HCT116 (cell line): ENCODE data around the gene CENPE. TPM values are rescaled to one million over a fixed set of nuclear protein-coding genes. Genes with fewer than 3 reads are reported as not detected.

ENCODE experiments used
- ATAC-seq: fragments of 200-7000 bp; cut with Tn5 transposase; 2 replicates; pipeline ENCODE4 v1.9.1; 2020; ENCODE audit warnings: mild to moderate bottlenecking, moderate library complexity
- BruUV-seq: library from RNA; stranded (reverse); fragments of 400-500 nt; replicated peaks from 2 replicates; lab custom pipeline; 2021; lab: Mats Ljungman, UMichigan
- CTCF ChIA-PET: fragments of 300-600 bp; sonication (Branson Sonifier 250); formaldehyde crosslinking; loops from one replicate; lab custom pipeline; 2021; ENCODE audit warnings: antibody characterized with exemption; lab: Charles Lee
- POLR2A ChIA-PET: fragments of 300-600, 350-600 bp; sonication (Branson Sonifier 250); formaldehyde crosslinking; loops from one replicate; lab custom pipeline; 2021; ENCODE audit warnings: antibody characterized with exemption; lab: Charles Lee
- RAD21 ChIA-PET, 2 experiments: fragments of 300-600 bp; sonication (Branson Sonifier 250); formaldehyde crosslinking; loops; one replicate each; lab custom pipeline; 2023; ENCODE audit warnings: low total read pairs in 2 of 2; ENCODE audit not compliant: uncharacterized antibody in 2 of 2, unreplicated experiment in 2 of 2, low non-redundant PET in 1 of 2; lab: Charles Lee
- DNase-seq: peaks from one replicate; pipeline ENCODE4 v3.0.0-alpha.2; 2010; ENCODE audit warnings: low read depth, low spot score
- H2AFZ ChIP-seq: fragments of 200-600 bp; shearing (Covaris generic), sonication (generic); 2 replicates; pipeline ENCODE4 v1.6.1; 2017; ENCODE audit warnings: low read depth, mixed run types, mixed read lengths, antibody characterized with exemption, low read length; ENCODE audit not compliant: poor library complexity, severe bottlenecking
- H3K27ac ChIP-seq: 2 replicates; pipeline ENCODE4 v1.5.1; 2012; ENCODE audit warnings: low read depth, low read length
- H3K27me3 ChIP-seq: fragments of 200-600 bp; sonication (generic); 2 replicates; pipeline ENCODE4 v1.6.1; 2016; ENCODE audit warnings: mixed run types, low read length, mixed read lengths; ENCODE audit not compliant: insufficient read depth
- H3K36me3 ChIP-seq, 2 experiments: fragments of 200-500 bp in 1 of 2; fragments of 200-600 bp in 1 of 2; sonication (Bioruptor generic) in 1 of 2; sonication (generic) in 1 of 2; 2 replicates each; pipeline versions ENCODE4 v1.5.1 to v1.6.1; 2014 to 2016; ENCODE audit warnings: low read length in 2 of 2, inconsistent platforms in 1 of 2, mixed read lengths in 1 of 2, mixed run types in 1 of 2; ENCODE audit not compliant: insufficient read depth in 2 of 2, control insufficient read depth in 1 of 2
- H3K4me1 ChIP-seq, 2 experiments: fragments of 200-600 bp in 1 of 2; sonication (generic) in 1 of 2; 2 replicates each; pipeline versions ENCODE4 v1.5.1 to v1.6.1; 2012 to 2017; ENCODE audit warnings: low read length in 2 of 2, inconsistent platforms in 1 of 2, mild to moderate bottlenecking in 1 of 2, mixed read lengths in 1 of 2, mixed run types in 1 of 2, moderate library complexity in 1 of 2; ENCODE audit not compliant: insufficient read depth in 2 of 2, control insufficient read depth in 1 of 2
- H3K4me2 ChIP-seq: fragments of 200-600 bp; sonication (generic); 2 replicates; pipeline ENCODE4 v1.6.1; 2017; ENCODE audit warnings: mixed run types, low read length, mixed read lengths
- H3K4me3 ChIP-seq, 2 experiments: fragments of 200-600 bp in 1 of 2; sonication (generic) in 1 of 2; replicated peaks in 1 of 2; 2 replicates each; pipeline ENCODE4 v1.5.1; 2011 to 2016; ENCODE audit warnings: low read length in 2 of 2, control low read depth in 1 of 2, low read depth in 1 of 2, mild to moderate bottlenecking in 1 of 2, mixed read lengths in 1 of 2, mixed run types in 1 of 2
- H3K79me2 ChIP-seq: fragments of 200-600 bp; sonication (generic); 2 replicates; pipeline ENCODE4 v1.6.1; 2017; ENCODE audit warnings: mild to moderate bottlenecking, mixed run types, low read length, moderate library complexity, mixed read lengths; ENCODE audit not compliant: insufficient read depth
- H3K9ac ChIP-seq: fragments of 200-600 bp; sonication (generic); 2 replicates; pipeline ENCODE4 v1.6.1; 2016; ENCODE audit warnings: low read length, mixed read lengths
- H3K9me2 ChIP-seq: fragments of 200-600 bp; sonication (generic), shearing (Covaris generic); 2 replicates; pipeline ENCODE4 v1.6.1; 2017; ENCODE audit warnings: mixed run types, mild to moderate bottlenecking, moderate library complexity; ENCODE audit not compliant: insufficient read depth
- H3K9me3 ChIP-seq, 2 experiments: fragments of 200-500 bp in 1 of 2; fragments of 200-600 bp in 1 of 2; sonication (Bioruptor generic) in 1 of 2; sonication (generic) in 1 of 2; 2 replicates each; pipeline ENCODE4 v1.6.1; 2014 to 2017; ENCODE audit warnings: low read length in 2 of 2, mixed read lengths in 2 of 2, inconsistent platforms in 1 of 2, low read depth in 1 of 2, mild to moderate bottlenecking in 1 of 2, mixed run types in 1 of 2, moderate library complexity in 1 of 2; ENCODE audit not compliant: control insufficient read depth in 1 of 2, insufficient read depth in 1 of 2
- H4K20me1 ChIP-seq: fragments of 200-600 bp; sonication (generic), shearing (Covaris generic); 2 replicates; pipeline ENCODE4 v1.6.1; 2017; ENCODE audit warnings: mixed run types, mild to moderate bottlenecking, moderate library complexity; ENCODE audit not compliant: insufficient read depth
- CBX3 ChIP-seq: IDR thresholded peaks from 2 replicates; pipeline ENCODE4 v1.6.1; 2012; ENCODE audit warnings: low read depth
- CEBPB ChIP-seq: IDR thresholded peaks from 2 replicates; pipeline ENCODE4 v1.6.1; 2012; ENCODE audit warnings: low read depth
- CTCF ChIP-seq, 3 experiments: fragments of 200-600 bp in 1 of 3; sonication (generic) in 1 of 3; IDR thresholded peaks in 2 of 3; conservative IDR thresholded peaks in 1 of 3; 2 replicates each; pipeline ENCODE4 v1.5.1; 2012 to 2017; ENCODE audit warnings: low read depth in 2 of 3, low read length in 2 of 3, antibody characterized with exemption in 1 of 3, borderline replicate concordance in 1 of 3, control low read depth in 1 of 3, mild to moderate bottlenecking in 1 of 3, mixed read lengths in 1 of 3, mixed run types in 1 of 3, moderate library complexity in 1 of 3; ENCODE audit not compliant: insufficient read depth in 1 of 3
- EGR1 ChIP-seq: IDR thresholded peaks from 2 replicates; pipeline ENCODE4 v1.6.1; 2012; ENCODE audit warnings: low read depth
- ELF1 ChIP-seq: IDR thresholded peaks from 2 replicates; pipeline ENCODE4 v1.6.1; 2012; ENCODE audit warnings: low read depth, borderline replicate concordance
- EZH2phosphoT487 ChIP-seq: fragments of 200-600 bp; IDR thresholded peaks from 2 replicates; pipeline ENCODE4 v1.6.1; 2018; ENCODE audit warnings: antibody characterized with exemption, borderline replicate concordance
- JUND ChIP-seq: IDR thresholded peaks from 2 replicates; pipeline ENCODE4 v1.6.1; 2012
- POLR2A ChIP-seq: IDR thresholded peaks from 2 replicates; pipeline ENCODE4 v1.7.0; 2011; ENCODE audit warnings: borderline replicate concordance; ENCODE audit not compliant: insufficient read depth, insufficient read length; ENCODE audit errors: extremely low read depth
- POLR2AphosphoS5 ChIP-seq: IDR thresholded peaks from 2 replicates; pipeline ENCODE4 v1.6.1; 2011; ENCODE audit warnings: mild to moderate bottlenecking, low read depth, low read length, moderate library complexity
- SIN3A ChIP-seq: IDR thresholded peaks from 2 replicates; pipeline ENCODE4 v1.6.1; 2012; ENCODE audit warnings: low read depth
- SP1 ChIP-seq: IDR thresholded peaks from 2 replicates; pipeline ENCODE4 v1.6.1; 2012; ENCODE audit warnings: low read depth
- SRF ChIP-seq: IDR thresholded peaks from 2 replicates; pipeline ENCODE4 v1.6.1; 2012; ENCODE audit warnings: low read depth
- ZFX ChIP-seq: fragments of 450-650 bp; IDR thresholded peaks from 2 replicates; pipeline ENCODE4 v1.6.1; 2017
- intact Hi-C: fragments of 100-400 bp; cut with micrococcal nuclease; formaldehyde crosslinking; loops from 2 replicates; pipeline ENCODE4 v1.10.0; 2022
- total RNA-seq: library from RNA; stranded (reverse); gene quantifications from one replicate; pipeline ENCODE4 v1.2.1, GENCODE V29; 2021; ENCODE audit not compliant: unreplicated experiment

CENPE gene
- total RNA-seq, 1 experiment from 2014 or later: 31.3 TPM

DNA sequence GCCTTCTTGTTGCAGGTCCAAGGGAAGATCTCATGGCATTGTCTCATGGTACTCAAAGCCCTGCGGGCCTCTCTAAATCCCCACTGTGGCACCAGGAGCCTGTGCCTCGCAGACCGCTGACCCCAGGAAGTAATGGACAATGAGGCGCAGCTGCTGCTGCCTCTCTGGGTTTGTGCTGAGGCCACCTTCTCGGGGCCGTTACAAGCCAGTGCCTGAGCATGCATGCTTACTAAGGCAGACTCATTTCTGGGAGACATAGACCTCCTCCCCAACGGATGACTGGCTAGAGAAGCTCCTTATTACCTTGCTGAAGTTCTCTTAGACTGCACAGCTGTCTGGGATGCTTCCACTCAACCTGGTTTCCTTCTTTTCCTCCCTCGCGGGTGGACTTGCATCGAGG is 99.8 kb downstream of the CENPE start:
- Histone ChIP-seq H4K20me1 (no peaks in the 10 kb centered on the region), H3K4me3 (no peak overlapping the region), H2AFZ (no peak overlapping the region), H3K27ac (no peak overlapping the region)
- intact Hi-C loops: loop anchor here (5.0 to 10.0 kb wide), 2 partner anchors 274 to 751 kb away; partner anchors contain the start of genes SLC39A8 and UBE2D3
- POLR2A ChIA-PET: no interaction called here
- TF ChIP-seq EZH2phosphoT487 (no peak), CTCF (IDR thresholded peaks at IDR 0.05 in 2 of 3, conservative IDR thresholded peaks at IDR 0.05 in 1 of 3; ENCODE audit: borderline replicate concordance in 1 of 3, insufficient read depth in 1 of 3, low read depth in 2 of 3, low read length in 2 of 3) (no peak), POLR2AphosphoS5 (no peak), CEBPB (no peak), CBX3 (no peak), SIN3A (no peak), ELF1 (no peak), SRF (no peak), JUND (no peak), SP1 (no peak), EGR1 (no peak), POLR2A (no peak), ZFX (no peak)
- TF ChIP-seq, all 23 proteins: peak for 0
- Histone ChIP-seq H3K79me2 (no peaks in the 10 kb centered on the region), H3K9me2 (no peaks in the 10 kb centered on the region), H3K27me3 (no peaks in the 10 kb centered on the region), H3K9me3 (no peaks in the 10 kb centered on the region), H3K4me1 (peaks cover 0 to 10% of the 10 kb centered on the region in 2 experiments; a peak in 2 of 4 replicates), H3K9ac (no peak overlapping the region), H3K36me3 (no peaks in the 10 kb centered on the region), H3K4me2 (no peak overlapping the region)
- no peak for ATAC-seq
- CTCF ChIA-PET: no interaction called here
- RAD21 ChIA-PET: no interaction called here
- DNase-seq: no peak
- no TSS peak for BruUV-seq
